Gastroesophageal sphincter (tissue), 3 donors: ENCODE results near the gene ZNF841.

Source experiments
- EP300 ChIP-seq: sonication (generic); formaldehyde crosslinking; IDR thresholded peaks from one replicate; pipeline ENCODE4 v1.6.1; 2017; ENCODE audit warnings: antibody characterized with exemption, mild to moderate bottlenecking
- POLR2A ChIP-seq, 2 donors: fragments of 450-650 bp; IDR thresholded peaks; one replicate each; pipeline ENCODE4 v1.6.1; 2017; ENCODE audit warnings: antibody characterized with exemption in 2 of 2, mild to moderate bottlenecking in 2 of 2, moderate library complexity in 1 of 2
- POLR2AphosphoS5 ChIP-seq: sonication (generic); formaldehyde crosslinking; IDR thresholded peaks from one replicate; pipeline ENCODE4 v1.6.1; 2017; ENCODE audit warnings: antibody characterized with exemption
- TF ChIP-seq, protein P1 (sequence below), 4 experiments: fragments of 200-600 bp in 2 of 4; fragments of 450-650 bp in 2 of 4; sonication (generic) in 1 of 4; IDR thresholded peaks; one replicate each; pipeline ENCODE4 v1.5.1; 2017 to 2019; ENCODE audit warnings: antibody characterized with exemption in 4 of 4, mild to moderate bottlenecking in 2 of 4, moderate library complexity in 2 of 4

DNA sequence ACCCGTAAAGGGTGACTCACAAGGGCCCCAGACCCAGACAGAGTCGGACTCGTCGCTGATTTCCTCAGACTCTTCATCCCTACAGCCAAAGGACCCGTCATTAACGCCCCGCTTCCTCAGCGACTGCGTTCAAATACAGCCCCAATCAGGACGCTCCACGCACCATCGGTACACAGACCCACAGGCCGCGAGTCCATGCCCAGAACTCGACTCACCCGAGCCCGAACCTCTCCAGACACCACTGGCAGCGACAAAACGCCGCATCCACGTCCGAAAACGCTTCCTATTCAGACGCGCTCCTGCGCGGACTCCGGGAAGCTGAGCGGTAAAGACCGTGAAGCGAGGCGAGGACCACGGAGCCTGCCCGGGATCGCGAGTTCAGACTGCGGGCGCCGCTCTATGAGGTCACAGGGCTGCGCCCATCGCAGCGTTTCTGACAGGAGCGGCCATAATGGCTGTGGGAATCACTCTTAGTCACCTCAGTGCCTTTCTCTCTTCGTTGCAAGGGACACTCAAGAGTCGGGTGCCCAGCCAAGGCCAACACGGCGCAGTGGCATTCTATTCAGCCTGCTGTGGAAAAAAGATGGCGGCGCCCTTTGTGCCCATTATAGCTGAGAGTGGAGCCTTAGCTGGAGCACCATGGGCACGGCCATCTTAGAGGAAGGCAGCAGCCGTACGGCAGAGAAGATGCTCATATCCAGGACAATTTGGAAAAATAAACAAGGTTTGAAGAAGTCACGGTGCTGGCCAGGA, 67.4 kb downstream of the ZNF841 start, which contains the start of gene ZNF614:
- TF ChIP-seq, protein P1, sequence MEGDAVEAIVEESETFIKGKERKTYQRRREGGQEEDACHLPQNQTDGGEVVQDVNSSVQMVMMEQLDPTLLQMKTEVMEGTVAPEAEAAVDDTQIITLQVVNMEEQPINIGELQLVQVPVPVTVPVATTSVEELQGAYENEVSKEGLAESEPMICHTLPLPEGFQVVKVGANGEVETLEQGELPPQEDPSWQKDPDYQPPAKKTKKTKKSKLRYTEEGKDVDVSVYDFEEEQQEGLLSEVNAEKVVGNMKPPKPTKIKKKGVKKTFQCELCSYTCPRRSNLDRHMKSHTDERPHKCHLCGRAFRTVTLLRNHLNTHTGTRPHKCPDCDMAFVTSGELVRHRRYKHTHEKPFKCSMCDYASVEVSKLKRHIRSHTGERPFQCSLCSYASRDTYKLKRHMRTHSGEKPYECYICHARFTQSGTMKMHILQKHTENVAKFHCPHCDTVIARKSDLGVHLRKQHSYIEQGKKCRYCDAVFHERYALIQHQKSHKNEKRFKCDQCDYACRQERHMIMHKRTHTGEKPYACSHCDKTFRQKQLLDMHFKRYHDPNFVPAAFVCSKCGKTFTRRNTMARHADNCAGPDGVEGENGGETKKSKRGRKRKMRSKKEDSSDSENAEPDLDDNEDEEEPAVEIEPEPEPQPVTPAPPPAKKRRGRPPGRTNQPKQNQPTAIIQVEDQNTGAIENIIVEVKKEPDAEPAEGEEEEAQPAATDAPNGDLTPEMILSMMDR (IDR thresholded peaks at IDR 0.05) = no peak
- peak; percentile 81 for TF ChIP-seq POLR2AphosphoS5
- TF ChIP-seq POLR2A (IDR thresholded peaks at IDR 0.05) = peak; percentile 44 to 45
- no peak for TF ChIP-seq EP300
